Measurements from ENCODE around the gene KCNQ5.

DNA sequence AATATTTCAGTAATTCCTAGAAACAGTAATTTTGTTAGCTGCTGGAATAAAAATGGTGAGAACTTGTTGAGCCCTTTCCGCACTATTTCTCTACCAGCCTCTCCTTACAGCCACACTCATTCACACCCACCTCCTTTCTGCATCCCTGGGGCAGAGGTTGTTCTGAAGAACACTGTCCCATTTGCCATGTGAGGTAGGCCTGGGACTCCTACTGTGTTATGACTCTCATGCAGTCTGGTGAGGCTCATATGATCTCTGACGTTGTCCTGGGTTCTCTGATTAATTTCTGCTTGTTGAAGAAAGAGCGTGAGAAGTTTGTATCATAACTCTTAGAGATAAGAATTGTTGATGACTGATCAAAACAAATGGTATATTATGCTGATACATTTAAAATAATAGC is 4.1 kb upstream of the KCNQ5 start:
- TF ChIP-seq, protein P1, sequence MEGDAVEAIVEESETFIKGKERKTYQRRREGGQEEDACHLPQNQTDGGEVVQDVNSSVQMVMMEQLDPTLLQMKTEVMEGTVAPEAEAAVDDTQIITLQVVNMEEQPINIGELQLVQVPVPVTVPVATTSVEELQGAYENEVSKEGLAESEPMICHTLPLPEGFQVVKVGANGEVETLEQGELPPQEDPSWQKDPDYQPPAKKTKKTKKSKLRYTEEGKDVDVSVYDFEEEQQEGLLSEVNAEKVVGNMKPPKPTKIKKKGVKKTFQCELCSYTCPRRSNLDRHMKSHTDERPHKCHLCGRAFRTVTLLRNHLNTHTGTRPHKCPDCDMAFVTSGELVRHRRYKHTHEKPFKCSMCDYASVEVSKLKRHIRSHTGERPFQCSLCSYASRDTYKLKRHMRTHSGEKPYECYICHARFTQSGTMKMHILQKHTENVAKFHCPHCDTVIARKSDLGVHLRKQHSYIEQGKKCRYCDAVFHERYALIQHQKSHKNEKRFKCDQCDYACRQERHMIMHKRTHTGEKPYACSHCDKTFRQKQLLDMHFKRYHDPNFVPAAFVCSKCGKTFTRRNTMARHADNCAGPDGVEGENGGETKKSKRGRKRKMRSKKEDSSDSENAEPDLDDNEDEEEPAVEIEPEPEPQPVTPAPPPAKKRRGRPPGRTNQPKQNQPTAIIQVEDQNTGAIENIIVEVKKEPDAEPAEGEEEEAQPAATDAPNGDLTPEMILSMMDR (IDR thresholded peaks at IDR 0.05; ENCODE audit: low read depth, low read length, poor library complexity, severe bottlenecking) = no peak
- TF ChIP-seq EZH2phosphoT487 (IDR thresholded peaks at IDR 0.05; ENCODE audit: borderline replicate concordance, low read length) = no peak

All from DOHH2 (cell line).